Measurements from ENCODE around the gene TGM1. TPM values are rescaled to one million over a fixed set of nuclear protein-coding genes. Genes with fewer than 3 reads are reported as not detected.

Gene TGM1
- total RNA-seq, 1 experiment from 2014 or later, result 0.20 TPM

DNA sequence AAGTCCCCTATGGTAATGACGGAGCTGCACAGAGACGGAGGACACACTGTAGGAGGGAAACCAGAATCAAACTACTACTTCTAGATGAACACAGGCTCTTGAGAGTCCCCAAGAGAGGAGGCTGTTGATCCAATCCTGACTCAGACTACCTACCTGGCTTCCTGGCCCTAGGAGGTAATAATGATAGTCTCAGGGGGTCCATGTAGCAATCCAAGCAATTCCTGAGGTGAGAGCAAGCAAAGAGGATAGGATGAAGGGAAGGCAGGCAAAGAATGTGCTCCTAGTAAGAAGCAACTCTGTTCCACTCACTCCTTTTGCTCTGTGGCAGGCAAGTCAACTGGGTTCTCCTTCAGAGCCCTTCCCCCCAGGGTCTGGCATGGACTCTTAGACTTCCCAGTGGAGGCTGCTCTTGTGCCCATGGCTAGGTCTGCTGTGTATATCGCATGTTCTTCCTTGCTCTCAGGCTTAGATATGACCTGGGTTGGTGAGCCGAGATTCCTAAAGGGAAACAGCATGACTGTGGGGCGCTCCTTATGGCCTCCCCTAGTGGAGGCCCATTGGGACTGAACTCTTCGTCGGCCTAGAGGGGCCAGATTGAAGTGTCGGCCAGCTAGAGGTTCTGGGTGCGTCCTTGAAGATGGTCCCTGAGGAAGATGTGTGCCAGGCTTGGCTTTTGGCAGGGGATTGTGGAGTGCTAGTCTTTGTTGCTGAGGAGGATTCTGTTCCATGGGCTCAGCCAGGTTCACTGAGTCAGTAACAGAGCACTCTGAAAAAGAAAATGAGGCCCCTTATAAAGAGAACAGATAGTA, 22.7 kb downstream of the TGM1 start:
- Histone ChIP-seq H3K27me3 (no peaks in the 10 kb centered on the region), H3K4me1 (no peaks in the 10 kb centered on the region), H3K4me3 (no peak overlapping the region), H3K36me3 (peaks cover 24% of the 10 kb centered on the region), H3K9me3 (replicated peaks) (no peaks in the 10 kb centered on the region), H3K27ac (no peak overlapping the region)
- DNase-seq, result no peak

- Histone ChIP-seq H3K27ac (no peak overlapping the region), H3K9me3 (replicated peaks) (no peaks in the 10 kb centered on the region), H3K27me3 (no peaks in the 10 kb centered on the region), H3K36me3 (peaks cover 24% of the 10 kb centered on the region), H3K4me1 (no peaks in the 10 kb centered on the region; the same call in 1 of the 2 replicates), H3K4me3 (no peak overlapping the region)
- no peak for DNase-seq
Observed at GRCh38 chr14:24238527-24239037, 24.4 kb downstream of the TGM1 start.

- no peak overlapping the region for H3K4me3 ChIP-seq
- H3K27ac ChIP-seq, result no peak overlapping the region
- peaks cover 3% of the 10 kb centered on the region; the same call in 1 of the 2 replicates for H3K4me1 ChIP-seq
- peaks cover 24% of the 10 kb centered on the region for H3K36me3 ChIP-seq
- no peak for DNase-seq
- H3K9me3 ChIP-seq (replicated peaks), result no peaks in the 10 kb centered on the region
- H3K27me3 ChIP-seq, result no peaks in the 10 kb centered on the region
Observed at GRCh38 chr14:24238123-24238522, 24.9 kb downstream of the TGM1 start.

DNA sequence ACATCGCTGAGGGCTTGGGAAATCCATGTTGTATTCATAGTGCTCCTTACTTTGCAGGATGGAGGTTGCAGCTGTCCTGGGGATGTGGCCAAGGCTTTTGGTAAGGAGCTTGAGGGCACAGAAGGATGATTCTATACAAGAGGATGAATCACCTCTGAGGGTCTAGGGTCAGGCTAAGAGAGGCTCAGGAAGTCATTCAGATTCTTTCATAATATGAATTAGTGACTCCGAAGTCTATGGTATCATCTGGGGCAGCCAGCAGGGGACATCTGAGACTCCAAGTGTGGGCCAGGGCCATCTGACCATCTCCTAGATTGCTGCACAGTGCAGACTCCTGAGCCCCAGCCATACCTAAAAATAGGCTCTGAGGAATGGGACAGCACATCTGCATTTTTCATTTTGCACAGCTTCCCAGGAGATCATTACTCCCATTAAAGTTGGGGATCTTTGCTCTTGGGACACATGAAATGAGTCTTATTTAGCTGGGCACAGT, 25.5 kb downstream of the TGM1 start:
- Histone ChIP-seq H3K9me3 (replicated peaks) (no peaks in the 10 kb centered on the region), H3K4me1 (peaks cover 3% of the 10 kb centered on the region; the same call in 1 of the 2 replicates), H3K4me3 (no peak overlapping the region), H3K27me3 (no peaks in the 10 kb centered on the region), H3K27ac (no peak overlapping the region), H3K36me3 (peaks cover 24% of the 10 kb centered on the region)
- DNase-seq, result no peak

GRCh38 chr14:24236689-24237462, 26.1 kb downstream of the TGM1 start:
- DNase-seq, result no peak
- peaks cover 3% of the 10 kb centered on the region; the same call in 1 of the 2 replicates for H3K4me1 ChIP-seq
- H3K27ac ChIP-seq, result no peak overlapping the region
- H3K9me3 ChIP-seq (replicated peaks), result no peaks in the 10 kb centered on the region
- peaks cover 24% of the 10 kb centered on the region for H3K36me3 ChIP-seq
- no peaks in the 10 kb centered on the region for H3K27me3 ChIP-seq
- no peak overlapping the region for H3K4me3 ChIP-seq

DNA sequence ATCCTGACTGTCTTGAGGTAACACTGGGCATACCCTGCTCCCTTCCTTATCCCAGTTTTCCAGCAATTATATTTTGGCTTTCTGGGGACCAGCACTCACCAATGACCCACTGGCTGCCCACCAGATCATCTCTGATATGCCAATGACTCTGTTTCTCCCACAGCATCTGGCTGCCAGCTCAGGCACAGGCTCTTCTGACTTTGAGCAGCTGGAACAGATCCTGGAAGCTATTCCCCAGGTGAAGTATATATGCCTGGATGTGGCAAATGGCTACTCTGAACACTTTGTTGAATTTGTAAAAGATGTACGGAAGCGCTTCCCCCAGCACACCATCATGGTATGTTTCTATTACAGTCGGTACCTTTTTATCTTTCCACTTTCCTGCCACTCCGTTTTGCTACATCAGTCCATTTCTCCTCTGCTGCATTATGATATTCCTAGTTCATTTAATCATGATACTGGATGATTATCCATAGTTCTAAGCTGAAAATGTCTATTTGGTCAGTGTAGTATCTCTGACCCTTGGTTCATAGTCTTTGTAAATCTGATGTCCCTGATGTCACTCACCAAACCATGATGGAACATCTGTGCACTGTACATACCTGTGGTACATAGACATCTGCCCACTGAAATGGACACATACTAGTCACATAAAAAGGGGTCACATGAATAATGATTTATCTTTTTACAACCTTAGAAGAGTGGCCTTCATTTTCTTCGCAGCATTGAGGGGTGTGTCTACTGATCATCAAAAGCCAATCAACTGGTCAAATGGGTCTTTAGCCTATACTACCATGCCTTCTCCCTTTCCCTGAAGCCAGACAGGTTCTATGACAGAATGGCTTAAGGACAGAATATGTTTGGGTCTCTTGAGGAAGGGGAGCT, 26.9 kb downstream of the TGM1 start:
- Histone ChIP-seq H3K4me1 (peaks cover 3% of the 10 kb centered on the region; the same call in 1 of the 2 replicates), H3K27ac (no peak overlapping the region), H3K4me3 (no peak overlapping the region), H3K9me3 (replicated peaks) (no peaks in the 10 kb centered on the region), H3K36me3 (peaks cover 24% of the 10 kb centered on the region), H3K27me3 (no peaks in the 10 kb centered on the region)
- DNase-seq, result no peak

- H3K27me3 ChIP-seq, result no peaks in the 10 kb centered on the region
- no peak overlapping the region for H3K27ac ChIP-seq
- DNase-seq, result no peak
- peaks cover 22% of the 10 kb centered on the region for H3K36me3 ChIP-seq
- no peak overlapping the region for H3K4me3 ChIP-seq
- peaks cover 3% of the 10 kb centered on the region; the same call in 1 of the 2 replicates for H3K4me1 ChIP-seq
- H3K9me3 ChIP-seq (replicated peaks), result no peaks in the 10 kb centered on the region
Observed at GRCh38 chr14:24234095-24235005, 28.6 kb downstream of the TGM1 start.

- H3K27me3 ChIP-seq, result no peaks in the 10 kb centered on the region
- no peak overlapping the region for H3K27ac ChIP-seq
- no peak for DNase-seq
- peaks cover 3% of the 10 kb centered on the region; the same call in 1 of the 2 replicates for H3K4me1 ChIP-seq
- no peaks in the 10 kb centered on the region for H3K9me3 ChIP-seq (replicated peaks)
- H3K36me3 ChIP-seq, result peaks cover 17% of the 10 kb centered on the region
- H3K4me3 ChIP-seq, result peak overlapping the region; percentile 86
Observed at GRCh38 chr14:24233538-24233866, 29.5 kb downstream of the TGM1 start.

GRCh38 chr14:24232645-24233537, 30.1 kb downstream of the TGM1 start, which contains the start of gene GMPR2:
TSS of gene GMPR2 (plus strand) at chr14:24232929. CDS start at chr14:24233254, 325 bp downstream.
- DNase-seq, result peak; percentile 83 to 87
- no peaks in the 10 kb centered on the region for H3K9me3 ChIP-seq (replicated peaks)
- H3K4me1 ChIP-seq, result peaks cover 3% of the 10 kb centered on the region; the same call in 1 of the 2 replicates
- H3K36me3 ChIP-seq, result peaks cover 17% of the 10 kb centered on the region
- no peaks in the 10 kb centered on the region for H3K27me3 ChIP-seq
- peak within 1 kb of the TSS; percentile 74 for H3K27ac ChIP-seq
- H3K4me3 ChIP-seq, result peak within 1 kb of the TSS; percentile 86

GRCh38 chr14:24232121-24232644, 30.8 kb downstream of the TGM1 start, which contains the start of gene NEDD8:
TSS of gene NEDD8 (minus strand) at chr14:24232367. CDS start at chr14:24232267, 100 bp downstream.
- no peaks in the 10 kb centered on the region for H3K27me3 ChIP-seq
- DNase-seq, result peak; percentile 92 to 94
- H3K4me3 ChIP-seq, result peak within 1 kb of the TSS; percentile 86
- no peaks in the 10 kb centered on the region for H3K9me3 ChIP-seq (replicated peaks)
- peak within 1 kb of the TSS; percentile 74 for H3K27ac ChIP-seq
- H3K36me3 ChIP-seq, result peaks cover 15% of the 10 kb centered on the region
- H3K4me1 ChIP-seq, result peaks cover 3% of the 10 kb centered on the region; the same call in 1 of the 2 replicates

- H3K4me3 ChIP-seq, result peak overlapping the region; percentile 86
- peaks cover 3% of the 10 kb centered on the region; the same call in 1 of the 2 replicates for H3K4me1 ChIP-seq
- no peak for DNase-seq
- no peaks in the 10 kb centered on the region for H3K9me3 ChIP-seq (replicated peaks)
- no peaks in the 10 kb centered on the region for H3K27me3 ChIP-seq
- H3K36me3 ChIP-seq, result peaks cover 8% of the 10 kb centered on the region
- H3K27ac ChIP-seq, result peak overlapping the region; percentile 74
Observed at GRCh38 chr14:24231263-24232120, 31.5 kb downstream of the TGM1 start.

All from SJCRH30 (cell line).